Measurements from ENCODE around the gene ZNF490. TPM values are rescaled to one million over a fixed set of nuclear protein-coding genes. Genes with fewer than 3 reads are reported as not detected.
"Not testable (repeated sequence)": the region's sequence is repeated elsewhere in the genome, so short reads cannot be mapped to it uniquely, and the experiment has no call there.

The ZNF490 gene
- total and polyA plus RNA-seq, 3 experiments from 2014 or later = 6.9 to 8.4 (median 8.0) TPM

GRCh38 chr19:12580180-12580694 is 30.4 kb downstream of the ZNF490 start:
- Mint-ChIP-seq H3K4me1 (no peaks in the 10 kb centered on the region), H3K4me3 (no peak overlapping the region), H3K27me3 (no peaks in the 10 kb centered on the region), H3K27ac (no peak overlapping the region), H3K36me3 (peaks cover 28 to 52% (median 44%) of the 10 kb centered on the region in 3 donors), H3K9me3 (peaks cover 8 to 20% (median 17%) of the 10 kb centered on the region in 5 donors)
- POLR2A ChIA-PET = no interaction called here
- CTCF ChIA-PET = no interaction called here
- no peak for DNase-seq
- Histone ChIP-seq H3K4me3 (ENCODE audit: low read length) (no peak overlapping the region), H3K9me3 (ENCODE audit: low read length) (peaks cover 11% of the 10 kb centered on the region), H3K36me3 (ENCODE audit: insufficient read depth, low read length) (peaks cover 26% of the 10 kb centered on the region), H3K27ac (ENCODE audit: low read depth, low read length) (no peak overlapping the region), H3K4me1 (ENCODE audit: insufficient read depth, low read length) (no peaks in the 10 kb centered on the region), H3K27me3 (ENCODE audit: insufficient read depth, low read length, poor library complexity, severe bottlenecking) (no peaks in the 10 kb centered on the region)

- DNase-seq = no peak
- Mint-ChIP-seq H3K36me3 (peaks cover 25 to 51% (median 44%) of the 10 kb centered on the region in 3 donors), H3K4me3 (no peak overlapping the region), H3K27me3 (no peaks in the 10 kb centered on the region), H3K9me3 (peaks cover 8 to 20% (median 17%) of the 10 kb centered on the region in 5 donors), H3K4me1 (peaks cover 4 to 8% (median 7%) of the 10 kb centered on the region in 3 donors), H3K27ac (no peak overlapping the region)
- peaks cover 8% of the 10 kb centered on the region for H3K4me1 ChIP-seq (ENCODE audit: insufficient read depth, low read length)
- no peak overlapping the region for H3K27ac ChIP-seq (ENCODE audit: low read depth, low read length)
- H3K36me3 ChIP-seq (ENCODE audit: insufficient read depth, low read length) = peaks cover 26% of the 10 kb centered on the region
- peaks cover 11% of the 10 kb centered on the region for H3K9me3 ChIP-seq (ENCODE audit: low read length)
- no peaks in the 10 kb centered on the region for H3K27me3 ChIP-seq (ENCODE audit: insufficient read depth, low read length, poor library complexity, severe bottlenecking)
- ChIA-PET CTCF (no interaction called here), POLR2A (no interaction called here)
- H3K4me3 ChIP-seq (ENCODE audit: low read length) = no peak overlapping the region
These were observed 32.0 kb downstream of the ZNF490 start for GRCh38 chr19:12578641-12579040.

GRCh38 chr19:12574036-12574435 is 36.6 kb downstream of the ZNF490 start:
- Histone ChIP-seq H3K9me3 (ENCODE audit: low read length) (no peaks in the 10 kb centered on the region), H3K27me3 (ENCODE audit: insufficient read depth, low read length, poor library complexity, severe bottlenecking) (no peaks in the 10 kb centered on the region), H3K4me3 (ENCODE audit: low read length) (no peak overlapping the region), H3K36me3 (ENCODE audit: insufficient read depth, low read length) (no peaks in the 10 kb centered on the region), H3K27ac (ENCODE audit: low read depth, low read length) (no peak overlapping the region), H3K4me1 (ENCODE audit: insufficient read depth, low read length) (peaks cover 8% of the 10 kb centered on the region)
- H3K27ac Mint-ChIP-seq = peak overlapping the region in 5 of 8 donors; percentile 17 to 73 (median 55)
- peaks cover 4 to 8% (median 7%) of the 10 kb centered on the region in 3 donors for H3K4me1 Mint-ChIP-seq
- peaks cover 0 to 6% (median 0%) of the 10 kb centered on the region in 5 donors for H3K9me3 Mint-ChIP-seq
- ChIA-PET CTCF (interaction anchor here (1.9 kb wide), 1 partner anchor 184 kb away, joined by 4 read pairs; no protein-coding TSS in a partner anchor), POLR2A (interaction anchor here (0.6 to 0.7 kb wide), 2 partner anchors 21 to 95 kb away, joined by 3 read pairs; no protein-coding TSS in a partner anchor)
- peak overlapping the region in 2 of 7 donors; percentile 15 to 19 for H3K4me3 Mint-ChIP-seq
- H3K36me3 Mint-ChIP-seq = peaks cover 3 to 13% (median 11%) of the 10 kb centered on the region in 3 donors
- no peaks in the 10 kb centered on the region for H3K27me3 Mint-ChIP-seq
- peak in 1 of 5 donors; percentile 20 for DNase-seq

GRCh38 chr19:12567951-12568350 is 42.7 kb downstream of the ZNF490 start:
- ChIA-PET CTCF (interaction anchor here (1.2 to 1.5 kb wide), 2 partner anchors 104 to 108 kb away, joined by 5 to 7 read pairs; no protein-coding TSS in a partner anchor), POLR2A (no interaction called here)
- Mint-ChIP-seq H3K4me3 (no peak overlapping the region), H3K9me3 (no peaks in the 10 kb centered on the region), H3K27me3 (peaks cover 0 to 3% of the 10 kb centered on the region in 2 donors), H3K36me3 (no peaks in the 10 kb centered on the region), H3K4me1 (peaks cover 4 to 6% (median 5%) of the 10 kb centered on the region in 3 donors), H3K27ac (no peak overlapping the region)
- DNase-seq = no peak
- no peaks in the 10 kb centered on the region for H3K36me3 ChIP-seq (ENCODE audit: insufficient read depth, low read length)
- H3K9me3 ChIP-seq (ENCODE audit: low read length) = no peaks in the 10 kb centered on the region
- H3K27me3 ChIP-seq (ENCODE audit: insufficient read depth, low read length, poor library complexity, severe bottlenecking) = no peaks in the 10 kb centered on the region
- no peaks in the 10 kb centered on the region for H3K4me1 ChIP-seq (ENCODE audit: insufficient read depth, low read length)
- no peak overlapping the region for H3K4me3 ChIP-seq (ENCODE audit: low read length)
- H3K27ac ChIP-seq (ENCODE audit: low read depth, low read length) = no peak overlapping the region

GRCh38 chr19:12566380-12566779 is 44.2 kb downstream of the ZNF490 start:
- H3K27me3 ChIP-seq (ENCODE audit: insufficient read depth, low read length, poor library complexity, severe bottlenecking); H3K9me3 Mint-ChIP-seq; H3K4me3 ChIP-seq (ENCODE audit: low read length); H3K27me3 Mint-ChIP-seq; H3K27ac Mint-ChIP-seq; H3K4me1 ChIP-seq (ENCODE audit: insufficient read depth, low read length); DNase-seq; H3K36me3 Mint-ChIP-seq; POLR2A ChIA-PET; H3K4me1 Mint-ChIP-seq; H3K9me3 ChIP-seq (ENCODE audit: low read length); H3K36me3 ChIP-seq (ENCODE audit: insufficient read depth, low read length); H3K4me3 Mint-ChIP-seq; H3K27ac ChIP-seq (ENCODE audit: low read depth, low read length): not testable (repeated sequence)
- CTCF ChIA-PET = interaction anchor here (1.1 kb wide), 1 partner anchor 105 kb away, joined by 4 read pairs; no protein-coding TSS in a partner anchor

- Mint-ChIP-seq H3K4me1 (peaks cover 4 to 6% (median 5%) of the 10 kb centered on the region in 3 donors), H3K27me3 (peaks cover 0 to 3% of the 10 kb centered on the region in 2 donors), H3K9me3 (no peaks in the 10 kb centered on the region), H3K4me3 (no peak overlapping the region), H3K36me3 (no peaks in the 10 kb centered on the region), H3K27ac (peak overlapping the region in 4 of 8 donors; percentile 2 to 71 (median 44))
- Histone ChIP-seq H3K36me3 (ENCODE audit: insufficient read depth, low read length) (no peaks in the 10 kb centered on the region), H3K4me3 (ENCODE audit: low read length) (no peak overlapping the region), H3K27ac (ENCODE audit: low read depth, low read length) (no peak overlapping the region), H3K4me1 (ENCODE audit: insufficient read depth, low read length) (no peaks in the 10 kb centered on the region), H3K27me3 (ENCODE audit: insufficient read depth, low read length, poor library complexity, severe bottlenecking) (no peaks in the 10 kb centered on the region), H3K9me3 (ENCODE audit: low read length) (no peaks in the 10 kb centered on the region)
- DNase-seq = peak; percentile 80 to 90 (median 86)
- POLR2A ChIA-PET = interaction anchor here (0.5 to 0.8 kb wide), 6 partner anchors 57 to 1144 kb away, joined by 3 to 7 read pairs (median 4); partner anchors contain the start of gene DHPS
- CTCF ChIA-PET = interaction anchor here (0.7 to 2.7 kb wide), 11 partner anchors 9 to 196 kb away, joined by 3 to 19 read pairs (median 4); partner anchors contain the start of genes MAN2B1 and WDR83
These were observed 46.5 kb downstream of the ZNF490 start for GRCh38 chr19:12564016-12564664.

- no peaks in the 10 kb centered on the region for H3K9me3 Mint-ChIP-seq
- no peak overlapping the region for H3K27ac Mint-ChIP-seq
- Histone ChIP-seq H3K36me3 (ENCODE audit: insufficient read depth, low read length) (no peaks in the 10 kb centered on the region), H3K27ac (ENCODE audit: low read depth, low read length) (no peak overlapping the region), H3K9me3 (ENCODE audit: low read length) (no peaks in the 10 kb centered on the region), H3K27me3 (ENCODE audit: insufficient read depth, low read length, poor library complexity, severe bottlenecking) (no peaks in the 10 kb centered on the region), H3K4me1 (ENCODE audit: insufficient read depth, low read length) (peaks cover 13% of the 10 kb centered on the region), H3K4me3 (ENCODE audit: low read length) (no peak overlapping the region)
- CTCF ChIA-PET = no interaction called here
- H3K4me1 Mint-ChIP-seq = peaks cover 12 to 22% (median 14%) of the 10 kb centered on the region in 3 donors
- no peak overlapping the region for H3K4me3 Mint-ChIP-seq
- peaks cover 0 to 2% of the 10 kb centered on the region in 2 donors for H3K27me3 Mint-ChIP-seq
- POLR2A ChIA-PET = no interaction called here
- H3K36me3 Mint-ChIP-seq = peaks cover 0 to 10% (median 4%) of the 10 kb centered on the region in 3 donors
- DNase-seq = no peak
These were observed 55.1 kb downstream of the ZNF490 start for GRCh38 chr19:12555456-12555930.

All from CD8-positive, alpha-beta memory T cell (primary cell).